Stomach (tissue), 4 donors: ENCODE data around the gene MAGI2.

Experiments
- CTCF ChIP-seq, 7 experiments: fragments of 450-650 bp in 4 of 7; fragments of 200-600 bp in 3 of 7; sonication (generic) in 3 of 7; IDR thresholded peaks; one replicate each; pipeline ENCODE4 v1.5.1; 2016 to 2019; ENCODE audit warnings: antibody characterized with exemption in 7 of 7, control low read depth in 2 of 7, mild to moderate bottlenecking in 1 of 7
- POLR2AphosphoS5 ChIP-seq, 3 donors: sonication (generic); formaldehyde crosslinking; IDR thresholded peaks; one replicate each; pipeline ENCODE4 v1.6.1; 2016; ENCODE audit warnings: antibody characterized with exemption in 3 of 3

- TF ChIP-seq CTCF (IDR thresholded peaks at IDR 0.05) (no peak), POLR2AphosphoS5 (IDR thresholded peaks at IDR 0.05) (no peak)
Measured at GRCh38 chr7:79502151-79502550, 48.7 kb upstream of the MAGI2 start.
